CD4-positive, alpha-beta memory T cell (primary cell): ENCODE results near the gene DPF3. TPM values are rescaled to one million over a fixed set of nuclear protein-coding genes. Genes with fewer than 3 reads are reported as not detected.

Experiments used
- CTCF ChIA-PET: fragments of 350-600 bp; sonication (Branson Sonifier 250); formaldehyde crosslinking; loops from one replicate; lab custom pipeline; 2021; ENCODE audit warnings: inconsistent platforms; ENCODE audit not compliant: partially characterized antibody; lab: Charles Lee
- POLR2A ChIA-PET: fragments of 350-600 bp; sonication (Branson Sonifier 250); formaldehyde crosslinking; loops from one replicate; lab custom pipeline; 2021; ENCODE audit not compliant: partially characterized antibody; lab: Charles Lee
- DNase-seq, 5 donors: peaks; one replicate each; pipeline versions ENCODE4 v3.0.0 to v3.0.0-alpha.2; 2020 to 2022; ENCODE audit warnings: mixed read lengths in 1 of 5
- H3K27ac ChIP-seq: one replicate; pipeline ENCODE4 v1.7.0; 2013; ENCODE audit warnings: low read depth, low read length
- H3K27me3 ChIP-seq: 2 replicates; pipeline ENCODE4 v1.7.0; 2013; ENCODE audit warnings: mild to moderate bottlenecking, low read length, moderate library complexity; ENCODE audit not compliant: insufficient read depth
- H3K36me3 ChIP-seq: 2 replicates; pipeline ENCODE4 v1.7.0; 2013; ENCODE audit warnings: mild to moderate bottlenecking, low read length, moderate library complexity; ENCODE audit not compliant: insufficient read depth
- H3K4me1 ChIP-seq: 2 replicates; pipeline ENCODE4 v1.7.0; 2013; ENCODE audit warnings: mild to moderate bottlenecking, low read length, moderate library complexity; ENCODE audit not compliant: insufficient read depth
- H3K4me3 ChIP-seq, 2 donors: one replicate each; pipeline ENCODE4 v1.7.0; 2013; ENCODE audit warnings: low read length in 2 of 2, mild to moderate bottlenecking in 1 of 2
- H3K9me3 ChIP-seq, 2 donors: one replicate each; pipeline ENCODE4 v1.7.0; 2013; ENCODE audit warnings: low read length in 2 of 2, control low read depth in 1 of 2; ENCODE audit not compliant: control insufficient read depth in 1 of 2
- H3K27ac Mint-ChIP-seq, 7 donors: one replicate each; pipeline ENCODE4 v1.8.0; 2020 to 2021; ENCODE audit warnings: mixed read lengths in 7 of 7, mild to moderate bottlenecking in 6 of 7, inconsistent platforms in 3 of 7, moderate library complexity in 3 of 7
- H3K27me3 Mint-ChIP-seq, 2 donors: one replicate each; pipeline ENCODE4 v1.8.0; 2020 to 2021; ENCODE audit warnings: mixed read lengths in 2 of 2
- H3K36me3 Mint-ChIP-seq, 2 donors: one replicate each; pipeline ENCODE4 v1.8.0; 2020 to 2021; ENCODE audit warnings: mixed read lengths in 2 of 2, inconsistent platforms in 1 of 2, mild to moderate bottlenecking in 1 of 2
- H3K4me1 Mint-ChIP-seq, 4 donors: one replicate each; pipeline ENCODE4 v1.8.0; 2020 to 2021; ENCODE audit warnings: mixed read lengths in 4 of 4, mild to moderate bottlenecking in 1 of 4
- H3K4me3 Mint-ChIP-seq, 8 donors: one replicate each; pipeline ENCODE4 v1.8.0; 2020 to 2021; ENCODE audit warnings: mixed read lengths in 8 of 8, mild to moderate bottlenecking in 7 of 8, moderate library complexity in 6 of 8, inconsistent platforms in 3 of 8
- H3K9me3 Mint-ChIP-seq, 8 donors: one replicate each; pipeline ENCODE4 v1.8.0; 2020 to 2021; ENCODE audit warnings: mixed read lengths in 8 of 8, mild to moderate bottlenecking in 5 of 8, inconsistent platforms in 3 of 8, moderate library complexity in 1 of 8
- intact Hi-C: fragments of 100-400 bp; cut with micrococcal nuclease; formaldehyde crosslinking; loops from one replicate; pipeline ENCODE4 v1.15.1; 2023
- polyA plus RNA-seq, 2 donors: library from polyadenylated mRNA; unstranded; fragments of 300-500 nt; fragmentation: Illumina TruSeq; gene quantifications; one replicate each; pipeline ENCODE4 v1.2.3, GENCODE V29; 2021
- total RNA-seq, 2 experiments: library from RNA; stranded (reverse); gene quantifications; one replicate each; pipeline ENCODE4 v1.2.3, GENCODE V29; 2021

DPF3 gene
- total and polyA plus RNA-seq, 4 experiments from 2014 or later = 0.25 to 0.35 TPM; not detected in 2

DNA sequence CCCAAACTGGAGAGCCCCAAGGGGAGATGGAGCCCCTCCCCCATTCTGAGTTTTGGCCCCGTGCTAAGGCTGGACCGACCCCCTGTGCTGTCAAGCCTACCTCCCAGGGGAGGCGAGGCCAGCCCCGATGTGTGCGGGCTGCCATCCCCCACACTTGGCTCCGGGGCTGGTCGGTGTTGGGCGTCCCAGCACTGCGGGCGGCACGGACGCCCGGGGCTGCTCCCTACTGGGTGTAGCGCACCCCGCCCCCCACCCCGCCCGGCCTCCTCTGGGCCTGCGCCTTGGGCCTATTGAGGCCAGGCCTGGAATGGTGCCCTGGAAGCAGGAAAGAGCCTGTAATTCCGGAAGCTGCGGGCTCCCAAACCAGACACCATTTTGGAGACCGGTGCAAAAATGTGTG lies 35.0 kb upstream of the DPF3 start:
- Histone ChIP-seq H3K9me3 (no peaks in the 10 kb centered on the region), H3K27me3 (no peaks in the 10 kb centered on the region), H3K36me3 (no peaks in the 10 kb centered on the region), H3K27ac (no peak overlapping the region), H3K4me3 (no peak overlapping the region), H3K4me1 (peaks cover 12% of the 10 kb centered on the region)
- CTCF ChIA-PET = no interaction called here
- no peaks in the 10 kb centered on the region for H3K9me3 Mint-ChIP-seq
- intact Hi-C loops = loop anchor here (10.0 kb wide), 1 partner anchor 96 kb away; the partner anchor contains the start of gene ZFYVE1
- DNase-seq = no peak
- POLR2A ChIA-PET = no interaction called here
- H3K27me3 Mint-ChIP-seq = no peaks in the 10 kb centered on the region
- peaks cover 10 to 28% (median 19%) of the 10 kb centered on the region in 4 donors for H3K4me1 Mint-ChIP-seq
- H3K36me3 Mint-ChIP-seq = peaks cover 0 to 3% of the 10 kb centered on the region in 2 donors
- H3K4me3 Mint-ChIP-seq = peak overlapping the region in 1 of 8 donors; percentile 15
- H3K27ac Mint-ChIP-seq = no peak overlapping the region

DNA sequence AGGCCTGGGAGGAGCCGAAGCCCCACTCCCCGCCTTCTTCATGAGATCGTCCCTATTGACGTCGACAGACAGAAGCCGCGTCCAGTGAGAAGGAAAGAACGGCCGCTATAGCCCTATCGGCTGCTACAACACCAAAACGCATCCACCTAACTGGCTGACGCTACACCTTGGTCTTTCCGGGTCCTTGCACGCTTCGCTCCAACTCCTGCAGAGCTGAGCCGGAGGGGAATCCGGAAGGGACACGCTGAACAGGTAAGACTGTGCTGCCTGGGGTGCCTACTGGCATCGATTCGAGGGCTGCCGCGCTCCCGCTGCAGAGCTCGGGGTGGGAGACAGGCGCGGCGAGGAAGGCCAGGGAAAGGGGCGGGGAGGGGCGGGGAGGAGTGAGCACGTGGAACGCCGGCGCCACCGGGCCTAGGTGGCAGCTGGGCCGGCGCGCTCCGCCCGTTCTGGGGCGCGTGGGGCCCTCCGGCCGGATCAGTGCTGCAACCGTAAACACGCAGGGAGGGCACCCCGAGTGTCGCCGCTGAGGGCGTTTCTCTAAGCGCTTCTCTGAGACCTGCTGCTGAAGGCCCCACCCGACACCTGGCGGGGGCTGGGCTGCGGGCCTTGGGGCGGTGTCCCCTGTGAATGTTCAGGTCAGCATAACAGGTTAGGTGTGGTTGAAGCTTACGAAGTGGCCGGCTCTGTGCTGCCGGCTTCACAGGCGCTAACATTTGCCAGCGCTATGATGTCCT lies 32.6 kb upstream of the DPF3 start, which contains the start of gene DCAF4:
TSS of gene DCAF4 (plus strand) at position 173 of the 737 bp plus-strand sequence. CDS start 11,515 bp downstream, outside the sequence.
- intact Hi-C loops = loop anchor here (1.0 to 10.0 kb wide), 3 partner anchors 32 to 132 kb away; partner anchors contain the start of genes DPF3, RBM25 and ZFYVE1
- Mint-ChIP-seq H3K27me3 (peaks cover 0 to 2% of the 10 kb centered on the region in 2 donors), H3K4me1 (peaks cover 7 to 20% (median 13%) of the 10 kb centered on the region in 4 donors), H3K27ac (peak within 1 kb of the TSS; percentile 93 to 97 (median 95)), H3K36me3 (peaks cover 0 to 3% of the 10 kb centered on the region in 2 donors), H3K4me3 (peak within 1 kb of the TSS; percentile 91 to 99 (median 93)), H3K9me3 (no peaks in the 10 kb centered on the region)
- peak within 1 kb of the TSS; percentile 66 for H3K27ac ChIP-seq
- peak within 1 kb of the TSS; percentile 73 to 82 for H3K4me3 ChIP-seq
- no peaks in the 10 kb centered on the region for H3K27me3 ChIP-seq
- H3K9me3 ChIP-seq = no peaks in the 10 kb centered on the region
- POLR2A ChIA-PET = interaction anchor here (0.6 to 2.6 kb wide), 4 partner anchors 22 to 469 kb away, joined by 3 to 9 read pairs (median 4); partner anchors contain the start of genes DPF3 and PSEN1
- DNase-seq = peak; percentile 90 to 98 (median 93)
- H3K4me1 ChIP-seq = peaks cover 12% of the 10 kb centered on the region
- H3K36me3 ChIP-seq = no peaks in the 10 kb centered on the region
- CTCF ChIA-PET = interaction anchor here (0.9 to 2.6 kb wide), 3 partner anchors 22 to 410 kb away, joined by 4 to 9 read pairs (median 6); no protein-coding TSS in a partner anchor

DNA sequence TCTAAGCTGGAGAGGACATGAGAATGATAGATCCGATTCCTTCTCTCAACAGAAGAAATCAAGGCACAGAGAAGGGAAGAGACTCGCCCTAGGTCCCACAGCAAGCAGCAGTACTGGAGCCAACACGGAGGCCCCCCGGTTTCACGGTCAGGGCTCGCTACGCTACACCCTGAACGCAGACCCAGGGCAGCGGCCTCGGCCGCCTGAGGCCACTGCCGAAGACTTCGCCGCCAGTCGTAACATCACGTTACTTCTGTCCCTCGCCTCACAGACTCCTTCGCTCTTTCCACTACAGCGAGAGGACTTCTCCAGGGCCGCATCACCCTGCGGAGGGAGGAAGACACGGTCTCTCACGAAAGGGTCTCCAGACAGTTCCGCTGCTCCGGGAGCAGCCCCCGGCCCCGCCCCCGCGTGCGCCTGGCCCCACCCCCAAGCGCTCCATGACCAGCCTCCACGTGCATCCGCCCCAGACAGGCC lies 32.0 kb upstream of the DPF3 start:
- Mint-ChIP-seq H3K27me3 (peaks cover 0 to 6% of the 10 kb centered on the region in 2 donors), H3K4me1 (peaks cover 5 to 17% (median 12%) of the 10 kb centered on the region in 4 donors), H3K4me3 (peak overlapping the region; percentile 91 to 99 (median 93)), H3K36me3 (peaks cover 0 to 3% of the 10 kb centered on the region in 2 donors), H3K9me3 (no peaks in the 10 kb centered on the region), H3K27ac (peak overlapping the region; percentile 93 to 97 (median 95))
- Histone ChIP-seq H3K36me3 (no peaks in the 10 kb centered on the region), H3K27ac (peak overlapping the region; percentile 66), H3K4me3 (peak overlapping the region; percentile 48 to 82), H3K27me3 (no peaks in the 10 kb centered on the region), H3K9me3 (no peaks in the 10 kb centered on the region), H3K4me1 (peaks cover 12% of the 10 kb centered on the region)
- ChIA-PET POLR2A (interaction anchor here (1.2 to 2.6 kb wide), 3 partner anchors 22 to 210 kb away, joined by 3 to 9 read pairs (median 4); partner anchors contain the start of genes DPF3 and PSEN1), CTCF (interaction anchor here (0.9 to 2.6 kb wide), 5 partner anchors 9 to 409 kb away, joined by 3 to 9 read pairs (median 4); no protein-coding TSS in a partner anchor)
- no peak for DNase-seq
- intact Hi-C loops = loop anchor here (1.0 to 10.0 kb wide), 3 partner anchors 32 to 132 kb away; partner anchors contain the start of genes DPF3, RBM25 and ZFYVE1

DNA sequence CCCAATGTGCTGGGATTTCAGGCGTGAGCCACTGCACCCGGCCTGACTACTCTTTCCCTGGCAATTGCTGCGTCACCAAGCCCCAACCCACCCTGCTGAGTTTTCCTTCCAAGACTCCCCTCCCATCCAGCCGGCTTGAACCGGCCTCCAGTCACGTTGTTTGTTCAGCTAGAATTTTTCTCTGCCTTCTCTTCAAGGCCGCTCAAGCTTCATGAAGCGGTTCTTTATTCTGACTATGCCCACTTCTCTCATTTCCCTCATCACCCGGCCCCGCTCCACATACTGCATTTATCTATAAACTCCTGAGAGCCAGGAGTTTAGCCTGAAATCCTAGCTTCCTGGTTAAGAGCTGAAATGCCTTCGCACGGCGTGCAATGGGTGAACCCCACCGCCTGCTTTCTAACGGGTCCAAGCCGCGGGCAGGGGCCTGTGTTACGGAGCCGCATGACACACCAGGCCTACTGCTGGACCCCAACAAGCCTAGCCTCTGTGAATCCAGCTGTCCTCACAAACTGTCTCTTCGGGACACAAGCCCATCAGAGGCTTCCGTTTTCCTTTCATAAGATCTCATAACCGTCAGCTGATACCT lies 31.4 kb upstream of the DPF3 start:
- Mint-ChIP-seq H3K9me3 (no peaks in the 10 kb centered on the region), H3K27ac (peak overlapping the region in 6 of 7 donors; percentile 93 to 97 (median 96)), H3K27me3 (peaks cover 0 to 6% of the 10 kb centered on the region in 2 donors), H3K36me3 (peaks cover 0 to 3% of the 10 kb centered on the region in 2 donors), H3K4me1 (peaks cover 5 to 17% (median 12%) of the 10 kb centered on the region in 4 donors), H3K4me3 (peak overlapping the region; percentile 91 to 99 (median 93))
- peaks cover 12% of the 10 kb centered on the region for H3K4me1 ChIP-seq
- ChIA-PET POLR2A (interaction anchor here (2.6 kb wide), 1 partner anchor 31 kb away, joined by 9 read pairs; the partner anchor contains the start of gene DPF3), CTCF (interaction anchor here (0.9 to 2.6 kb wide), 5 partner anchors 8 to 408 kb away, joined by 3 to 9 read pairs (median 4); no protein-coding TSS in a partner anchor)
- no peaks in the 10 kb centered on the region for H3K36me3 ChIP-seq
- H3K9me3 ChIP-seq = no peaks in the 10 kb centered on the region
- H3K27ac ChIP-seq = peak overlapping the region; percentile 66
- peak overlapping the region in 1 of 2 donors; percentile 82 for H3K4me3 ChIP-seq
- DNase-seq = no peak
- intact Hi-C loops = loop anchor here (10.0 kb wide), 1 partner anchor 100 kb away; the partner anchor contains the start of gene ZFYVE1
- H3K27me3 ChIP-seq = no peaks in the 10 kb centered on the region

DNA sequence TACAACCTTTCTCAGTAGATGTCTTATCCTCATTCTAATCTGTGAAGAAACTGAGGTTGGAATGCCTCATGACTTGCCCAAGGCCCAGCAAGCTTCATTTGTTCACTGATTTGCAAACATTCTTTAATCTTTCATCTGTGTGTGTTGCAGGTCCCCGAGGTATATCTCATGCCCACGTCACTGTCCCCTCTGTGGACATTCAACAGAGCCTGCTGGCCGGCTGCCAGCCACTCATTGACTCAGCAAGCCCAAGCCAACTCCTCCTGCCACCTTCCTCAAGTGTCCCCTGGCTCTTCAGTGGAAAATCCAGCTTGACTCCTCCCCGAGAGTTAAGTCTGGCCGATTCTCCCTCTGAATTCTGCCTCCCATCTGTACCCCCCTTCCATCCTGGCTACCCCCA lies 30.4 kb upstream of the DPF3 start:
- peaks cover 5 to 17% (median 12%) of the 10 kb centered on the region in 4 donors for H3K4me1 Mint-ChIP-seq
- POLR2A ChIA-PET = interaction anchor here (2.6 kb wide), 1 partner anchor 30 kb away, joined by 9 read pairs; the partner anchor contains the start of gene DPF3

DNA sequence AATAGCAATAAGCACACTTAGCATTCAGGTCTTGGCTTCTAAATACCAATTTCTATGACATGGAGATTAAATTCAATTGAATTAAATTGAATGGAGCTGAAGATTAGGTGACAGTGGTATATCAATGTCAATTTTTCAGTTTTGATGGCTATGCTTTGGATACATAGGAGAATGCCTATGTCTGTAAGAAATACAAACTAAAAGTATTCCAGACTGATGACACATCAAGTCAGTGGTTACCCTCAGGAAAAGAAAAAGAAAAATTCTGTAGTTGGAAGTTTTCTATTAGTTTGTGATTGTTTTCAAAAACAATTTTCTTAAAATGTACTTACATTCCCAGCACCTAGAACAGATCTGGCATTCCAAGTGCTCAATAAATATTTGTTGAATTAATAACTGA lies 27.5 kb upstream of the DPF3 start:
- no peaks in the 10 kb centered on the region for H3K27me3 ChIP-seq
- Mint-ChIP-seq H3K27ac (no peak overlapping the region), H3K27me3 (peaks cover 0 to 9% of the 10 kb centered on the region in 2 donors), H3K4me1 (peaks cover 2 to 9% (median 6%) of the 10 kb centered on the region in 4 donors), H3K4me3 (no peak overlapping the region), H3K9me3 (no peaks in the 10 kb centered on the region), H3K36me3 (peaks cover 0 to 2% of the 10 kb centered on the region in 2 donors)
- no peak for DNase-seq
- POLR2A ChIA-PET = no interaction called here
- CTCF ChIA-PET = interaction anchor here (4.4 kb wide), 1 partner anchor 17 kb away, joined by 14 read pairs; no protein-coding TSS in a partner anchor
- H3K27ac ChIP-seq = no peak overlapping the region
- H3K4me3 ChIP-seq = no peak overlapping the region
- no peaks in the 10 kb centered on the region for H3K36me3 ChIP-seq
- intact Hi-C loops = loop anchor here (10.0 kb wide), 1 partner anchor 103 kb away; the partner anchor contains the start of gene ZFYVE1
- no peaks in the 10 kb centered on the region for H3K9me3 ChIP-seq
- peaks cover 7% of the 10 kb centered on the region for H3K4me1 ChIP-seq

More for the DNA sequence above, 30.4 kb upstream of the DPF3 start:
- Histone ChIP-seq H3K4me1 (peaks cover 12% of the 10 kb centered on the region), H3K36me3 (no peaks in the 10 kb centered on the region), H3K27ac (no peak overlapping the region), H3K27me3 (no peaks in the 10 kb centered on the region), H3K9me3 (no peaks in the 10 kb centered on the region), H3K4me3 (no peak overlapping the region)
- no peak for DNase-seq
- CTCF ChIA-PET = interaction anchor here (1.6 kb wide), 1 partner anchor 18 kb away, joined by 4 read pairs; no protein-coding TSS in a partner anchor
- Mint-ChIP-seq H3K4me3 (peak overlapping the region in 1 of 8 donors; percentile 2), H3K36me3 (peaks cover 0 to 3% of the 10 kb centered on the region in 2 donors), H3K9me3 (no peaks in the 10 kb centered on the region), H3K27ac (peak overlapping the region in 1 of 7 donors; percentile 30), H3K27me3 (peaks cover 0 to 6% of the 10 kb centered on the region in 2 donors)
- intact Hi-C loops = loop anchor here (10.0 kb wide), 1 partner anchor 100 kb away; the partner anchor contains the start of gene ZFYVE1
